ENCODE measurements around the gene MAPK8IP3.

The MAPK8IP3 gene

GRCh38 chr16:1773703-1774447 is 67.9 kb downstream of the MAPK8IP3 start:
- DNase-seq (ENCODE audit: low read depth), result no peak

- DNase-seq (ENCODE audit: low read depth), result no peak
Observed at GRCh38 chr16:1774448-1774780, 68.4 kb downstream of the MAPK8IP3 start.

- DNase-seq (ENCODE audit: low read depth), result no peak
Observed at GRCh38 chr16:1775006-1775845, 69.2 kb downstream of the MAPK8IP3 start.

- no peak for DNase-seq (ENCODE audit: low read depth)
Observed at GRCh38 chr16:1775846-1776671, 70.1 kb downstream of the MAPK8IP3 start.

GRCh38 chr16:1776672-1776955 is 70.6 kb downstream of the MAPK8IP3 start:
- no peak for DNase-seq (ENCODE audit: low read depth)

- DNase-seq (ENCODE audit: low read depth), result no peak
Observed at GRCh38 chr16:1776991-1777374, 71.0 kb downstream of the MAPK8IP3 start.

GRCh38 chr16:1777375-1778199 is 71.6 kb downstream of the MAPK8IP3 start:
- DNase-seq (ENCODE audit: low read depth), result no peak

- DNase-seq (ENCODE audit: low read depth), result no peak
Observed at GRCh38 chr16:1778200-1779179, 72.5 kb downstream of the MAPK8IP3 start.

GRCh38 chr16:1779234-1779701 is 73.3 kb downstream of the MAPK8IP3 start:
- DNase-seq (ENCODE audit: low read depth), result no peak

- DNase-seq (ENCODE audit: low read depth), result no peak
Observed at GRCh38 chr16:1779741-1780676, 74.0 kb downstream of the MAPK8IP3 start.

- no peak for DNase-seq (ENCODE audit: low read depth)
Observed at GRCh38 chr16:1780677-1781072, 74.7 kb downstream of the MAPK8IP3 start.

GRCh38 chr16:1781254-1781653 is 75.3 kb downstream of the MAPK8IP3 start:
- no peak for DNase-seq (ENCODE audit: low read depth)

GRCh38 chr16:1781758-1782407 is 75.9 kb downstream of the MAPK8IP3 start:
- no peak for DNase-seq (ENCODE audit: low read depth)

- peak; percentile 98 for DNase-seq (ENCODE audit: low read depth)
Observed at GRCh38 chr16:1782408-1783264, 76.6 kb downstream of the MAPK8IP3 start, which contains the start of the genes NUBP2 and SPSB3. Gene NUBP2, plus strand, starts transcription at chr16:1782960. Its CDS starts 61 bp downstream, at chr16:1783021. Gene SPSB3, minus strand, starts transcription at chr16:1782571. Its CDS starts 1,088 bp downstream, at chr16:1781483.

GRCh38 chr16:1784977-1785845 is 79.2 kb downstream of the MAPK8IP3 start:
- no peak for DNase-seq (ENCODE audit: low read depth)

GRCh38 chr16:1785846-1786170 is 79.8 kb downstream of the MAPK8IP3 start:
- DNase-seq (ENCODE audit: low read depth), result no peak
